ENCODE data around the gene CLINT1. TPM values are rescaled to one million over a fixed set of nuclear protein-coding genes. Genes with fewer than 3 reads are reported as not detected.
"Not testable (repeated sequence)": the region's sequence is repeated elsewhere in the genome, so short reads cannot be mapped to it uniquely, and the experiment has no call there.

Gene CLINT1
- total RNA-seq, 1 donor from 2014 or later = 105 TPM

DNA sequence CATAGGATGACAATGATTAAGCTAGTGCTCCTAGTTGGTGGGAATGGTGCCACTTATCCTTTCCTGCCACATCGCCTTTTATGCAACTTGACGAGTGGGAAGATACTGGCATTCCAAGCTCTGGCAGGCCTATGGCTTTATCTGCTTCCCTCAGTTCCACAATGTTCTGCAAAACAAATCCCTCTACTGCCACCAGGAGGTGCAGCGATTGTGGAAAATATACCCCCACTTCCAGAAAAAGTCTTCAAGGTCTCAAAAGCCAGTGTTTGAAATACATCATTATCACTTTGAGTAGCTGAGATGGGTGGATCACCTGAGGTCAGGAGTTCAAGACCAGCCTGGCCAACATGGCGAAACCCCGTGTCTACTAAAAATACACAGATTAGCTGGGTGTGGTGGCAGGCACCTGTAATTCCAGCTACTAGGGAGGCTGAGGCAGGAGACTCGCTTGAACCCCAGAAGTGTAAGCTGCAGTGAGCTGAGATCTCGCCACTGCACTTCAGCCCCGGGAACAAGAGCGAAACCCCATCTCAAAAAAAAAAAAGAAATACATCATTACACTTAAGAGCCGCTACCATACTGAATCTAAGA lies 3.4 kb downstream of the CLINT1 start:
- peaks cover 21% of the 10 kb centered on the region for H3K36me3 Mint-ChIP-seq (ENCODE audit: low read depth)
- DNase-seq (no peak), ATAC-seq (ENCODE audit: low read depth) (no peak)
- H3K4me3 Mint-ChIP-seq = peak overlapping the region; percentile 7
- POLR2A ChIA-PET = interaction anchor here (0.6 kb wide), 1 partner anchor 111 kb away, joined by 3 read pairs; no protein-coding TSS in a partner anchor
- peaks cover 62% of the 10 kb centered on the region for H3K4me1 Mint-ChIP-seq
- CTCF ChIA-PET = interaction anchor here (0.8 to 3.4 kb wide), 8 partner anchors 13 to 1277 kb away, joined by 3 to 16 read pairs (median 4); no protein-coding TSS in a partner anchor
- peak overlapping the region; percentile 53 for H3K27ac Mint-ChIP-seq
- intact Hi-C loops (cut with micrococcal nuclease) = loop anchor here (1.0 to 5.0 kb wide), 5 partner anchors 15 to 140 kb away; no protein-coding TSS in a partner anchor
- no peaks in the 10 kb centered on the region for H3K9me3 Mint-ChIP-seq
- H3K27me3 Mint-ChIP-seq = no peaks in the 10 kb centered on the region
- TF ChIP-seq, protein P1, sequence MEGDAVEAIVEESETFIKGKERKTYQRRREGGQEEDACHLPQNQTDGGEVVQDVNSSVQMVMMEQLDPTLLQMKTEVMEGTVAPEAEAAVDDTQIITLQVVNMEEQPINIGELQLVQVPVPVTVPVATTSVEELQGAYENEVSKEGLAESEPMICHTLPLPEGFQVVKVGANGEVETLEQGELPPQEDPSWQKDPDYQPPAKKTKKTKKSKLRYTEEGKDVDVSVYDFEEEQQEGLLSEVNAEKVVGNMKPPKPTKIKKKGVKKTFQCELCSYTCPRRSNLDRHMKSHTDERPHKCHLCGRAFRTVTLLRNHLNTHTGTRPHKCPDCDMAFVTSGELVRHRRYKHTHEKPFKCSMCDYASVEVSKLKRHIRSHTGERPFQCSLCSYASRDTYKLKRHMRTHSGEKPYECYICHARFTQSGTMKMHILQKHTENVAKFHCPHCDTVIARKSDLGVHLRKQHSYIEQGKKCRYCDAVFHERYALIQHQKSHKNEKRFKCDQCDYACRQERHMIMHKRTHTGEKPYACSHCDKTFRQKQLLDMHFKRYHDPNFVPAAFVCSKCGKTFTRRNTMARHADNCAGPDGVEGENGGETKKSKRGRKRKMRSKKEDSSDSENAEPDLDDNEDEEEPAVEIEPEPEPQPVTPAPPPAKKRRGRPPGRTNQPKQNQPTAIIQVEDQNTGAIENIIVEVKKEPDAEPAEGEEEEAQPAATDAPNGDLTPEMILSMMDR (IDR thresholded peaks at IDR 0.05) = no peak

DNA sequence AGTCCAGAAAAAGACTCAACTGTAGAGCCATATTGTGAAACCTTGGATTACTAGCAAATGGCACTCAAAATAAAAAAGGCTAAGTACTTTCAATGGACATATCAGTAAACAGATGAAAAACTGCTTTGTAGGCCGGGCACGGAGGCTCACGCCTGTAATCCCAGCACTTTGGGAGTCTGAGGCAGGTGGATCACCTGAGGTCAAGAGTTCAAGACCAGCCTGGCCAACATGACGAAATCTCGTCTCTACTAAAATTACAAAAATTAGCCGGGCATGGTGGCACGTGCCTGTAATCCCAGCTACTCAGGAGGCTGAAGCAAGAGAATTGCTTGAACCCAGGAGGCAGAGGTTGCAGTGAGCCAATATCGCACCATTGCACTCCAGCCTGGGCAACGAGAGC lies 5.6 kb downstream of the CLINT1 start:
- DNase-seq; H3K4me3 Mint-ChIP-seq; H3K27me3 Mint-ChIP-seq; intact Hi-C loops (cut with micrococcal nuclease); H3K27ac Mint-ChIP-seq; ATAC-seq (ENCODE audit: low read depth); H3K9me3 Mint-ChIP-seq: not testable (repeated sequence)
- Mint-ChIP-seq H3K36me3 (ENCODE audit: low read depth) (peaks cover 25% of the 10 kb centered on the region), H3K4me1 (peaks cover 55% of the 10 kb centered on the region)
- POLR2A ChIA-PET = interaction anchor here (0.7 kb wide), 1 partner anchor 34 kb away, joined by 4 read pairs; no protein-coding TSS in a partner anchor
- CTCF ChIA-PET = interaction anchor here (0.6 to 1.5 kb wide), 2 partner anchors 77 to 1254 kb away, joined by 3 to 4 read pairs; no protein-coding TSS in a partner anchor

DNA sequence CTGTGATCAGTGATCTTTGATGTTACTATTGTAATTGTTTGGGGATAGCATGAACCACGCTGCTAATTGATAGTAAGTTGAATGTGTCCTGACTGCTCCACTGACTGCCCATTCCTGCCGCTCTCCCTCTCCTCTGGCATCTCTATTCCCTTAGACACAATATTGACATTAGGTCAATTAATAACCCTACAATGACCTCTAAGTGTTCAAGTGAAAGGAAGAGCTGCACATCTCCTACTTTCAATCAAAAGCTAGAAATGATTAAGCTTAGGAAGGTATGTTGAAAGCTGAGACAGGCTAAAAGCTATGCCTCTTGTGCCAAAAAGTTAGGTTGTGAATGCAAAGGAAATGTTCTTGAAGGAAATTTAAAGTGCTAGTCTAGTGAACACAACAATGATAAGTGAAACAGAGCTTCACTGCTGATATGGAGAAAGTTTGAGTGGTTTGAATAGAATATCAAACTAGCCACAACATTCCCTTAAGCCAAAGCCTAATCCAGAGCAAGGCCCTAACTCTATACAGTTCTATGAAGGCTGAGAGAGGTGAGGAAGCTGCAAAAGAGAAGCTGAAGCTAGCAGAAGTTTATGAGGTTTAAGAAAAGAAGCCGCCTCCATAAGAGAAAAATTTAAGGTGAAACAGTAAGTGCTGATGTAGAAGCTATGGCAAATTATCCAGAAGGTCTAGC lies 12.9 kb downstream of the CLINT1 start:
- Mint-ChIP-seq H3K36me3 (ENCODE audit: low read depth) (peaks cover 34% of the 10 kb centered on the region), H3K4me1 (peaks cover 21% of the 10 kb centered on the region), H3K4me3 (no peak overlapping the region), H3K27me3 (no peaks in the 10 kb centered on the region), H3K27ac (no peak overlapping the region), H3K9me3 (no peaks in the 10 kb centered on the region)
- ChIA-PET CTCF (no interaction called here), POLR2A (no interaction called here)
- TF ChIP-seq, protein P1 (IDR thresholded peaks at IDR 0.05) = no peak
- intact Hi-C loops (cut with micrococcal nuclease) = no loop called here
- ATAC-seq (ENCODE audit: low read depth) (no peak), DNase-seq (no peak)

DNA sequence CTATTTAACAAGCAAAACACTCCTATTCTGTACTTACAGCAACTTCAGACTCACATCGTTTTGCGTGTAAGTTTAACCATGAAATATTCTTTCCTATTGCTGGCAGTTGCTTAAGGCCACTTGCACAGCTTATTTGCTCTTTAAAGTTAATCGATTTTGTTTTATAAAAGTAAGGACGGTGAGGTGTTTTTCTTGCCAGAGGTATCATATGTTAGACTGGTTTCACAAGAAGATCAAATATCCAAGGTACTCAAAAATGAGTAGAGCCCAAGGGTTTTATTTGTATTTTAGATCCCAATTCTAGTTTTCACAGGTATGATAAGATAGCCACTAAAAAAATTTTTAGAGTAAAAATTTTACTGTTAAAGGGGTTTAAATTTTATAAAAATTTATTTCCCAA lies 16.2 kb downstream of the CLINT1 start:
- ATAC-seq (ENCODE audit: low read depth) (no peak), DNase-seq (no peak)
- CTCF ChIA-PET = interaction anchor here (0.6 to 1.0 kb wide), 2 partner anchors 12 to 13 kb away, joined by 3 read pairs; no protein-coding TSS in a partner anchor
- H3K9me3 Mint-ChIP-seq = no peaks in the 10 kb centered on the region
- intact Hi-C loops (cut with micrococcal nuclease) = no loop called here
- no peaks in the 10 kb centered on the region for H3K27me3 Mint-ChIP-seq
- peaks cover 16% of the 10 kb centered on the region for H3K4me1 Mint-ChIP-seq
- TF ChIP-seq, protein P1 (IDR thresholded peaks at IDR 0.05) = no peak
- POLR2A ChIA-PET = no interaction called here
- H3K4me3 Mint-ChIP-seq = no peak overlapping the region
- H3K27ac Mint-ChIP-seq = no peak overlapping the region
- peaks cover 26% of the 10 kb centered on the region for H3K36me3 Mint-ChIP-seq (ENCODE audit: low read depth)

DNA sequence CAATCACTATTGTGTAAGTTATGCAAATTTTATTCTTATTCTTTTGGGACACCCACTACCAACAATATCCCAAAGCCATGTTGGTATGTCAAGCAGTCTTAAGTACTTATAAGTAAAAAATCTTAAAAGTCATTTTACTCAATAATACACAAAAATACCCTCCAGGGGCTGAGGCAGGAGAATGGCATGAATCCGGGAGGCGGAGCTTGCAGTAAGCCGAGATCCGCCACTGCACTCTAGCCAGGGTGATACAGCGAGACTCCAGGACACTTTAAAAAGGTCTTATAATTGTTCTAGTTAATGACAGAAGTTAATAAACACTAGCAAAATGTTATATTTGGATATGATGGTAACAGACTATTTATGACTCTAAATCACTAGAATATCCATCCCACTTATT lies 16.8 kb downstream of the CLINT1 start:
- intact Hi-C loops (cut with micrococcal nuclease) = no loop called here
- Mint-ChIP-seq H3K36me3 (ENCODE audit: low read depth) (peaks cover 23% of the 10 kb centered on the region), H3K4me3 (no peak overlapping the region), H3K27me3 (no peaks in the 10 kb centered on the region), H3K9me3 (no peaks in the 10 kb centered on the region), H3K27ac (no peak overlapping the region), H3K4me1 (peaks cover 19% of the 10 kb centered on the region)
- CTCF ChIA-PET = interaction anchor here (1.0 kb wide), 1 partner anchor 13 kb away, joined by 3 read pairs; no protein-coding TSS in a partner anchor
- no peak for DNase-seq
- no peak for ATAC-seq (ENCODE audit: low read depth)
- POLR2A ChIA-PET = no interaction called here
- TF ChIP-seq, protein P1 (IDR thresholded peaks at IDR 0.05) = no peak
